Subcutaneous abdominal adipose tissue (tissue), 5 donors: ENCODE results near the gene FGF21.
"Not testable (repeated sequence)": the region's sequence is repeated elsewhere in the genome, so short reads cannot be mapped to it uniquely, and the experiment has no call there.

Experiments used
- H3K27ac ChIP-seq: one replicate; pipeline ENCODE4 v1.7.0; 2013; ENCODE audit warnings: low read depth, mild to moderate bottlenecking, inconsistent platforms, low read length, moderate library complexity
- H3K27me3 ChIP-seq, 5 donors: one replicate each; pipeline ENCODE4 v1.7.0; 2013; ENCODE audit warnings: low read length in 5 of 5, inconsistent platforms in 1 of 5; ENCODE audit not compliant: control insufficient read depth in 5 of 5, insufficient read depth in 4 of 5
- H3K36me3 ChIP-seq, 5 donors: one replicate each; pipeline ENCODE4 v1.7.0; 2013; ENCODE audit warnings: low read length in 5 of 5; ENCODE audit not compliant: control insufficient read depth in 5 of 5, insufficient read depth in 5 of 5
- H3K4me1 ChIP-seq, 5 donors: one replicate each; pipeline ENCODE4 v1.7.0; 2013; ENCODE audit warnings: low read length in 5 of 5, mild to moderate bottlenecking in 3 of 5, moderate library complexity in 1 of 5; ENCODE audit not compliant: control insufficient read depth in 5 of 5, insufficient read depth in 5 of 5
- H3K4me3 ChIP-seq, 5 donors: one replicate each; pipeline ENCODE4 v1.7.0; 2013; ENCODE audit warnings: low read length in 5 of 5, low read depth in 1 of 5
- H3K9ac ChIP-seq, 5 donors: one replicate each; pipeline ENCODE4 v1.7.0; 2013; ENCODE audit warnings: low read length in 5 of 5, mild to moderate bottlenecking in 4 of 5, moderate library complexity in 3 of 5
- H3K9me3 ChIP-seq, 5 donors: one replicate each; pipeline ENCODE4 v1.7.0; 2013; ENCODE audit warnings: low read length in 5 of 5; ENCODE audit not compliant: control insufficient read depth in 5 of 5
- donor health status: healthy.
- donor health status: healthy.
- donor health status: healthy.
- donor health status: healthy.
- donor health status: healthy.

Gene FGF21

GRCh38 chr19:48768171-48768753 lies 12.9 kb downstream of the FGF21 start:
- H3K4me1 ChIP-seq, H3K9ac ChIP-seq, H3K36me3 ChIP-seq, H3K4me3 ChIP-seq, H3K27ac ChIP-seq, H3K27me3 ChIP-seq, H3K9me3 ChIP-seq: not testable (repeated sequence)

GRCh38 chr19:48768994-48769713 lies 13.8 kb downstream of the FGF21 start:
- Histone ChIP-seq H3K27ac (no peak overlapping the region), H3K4me1 (peaks cover 0 to 7% (median 2%) of the 10 kb centered on the region in 5 donors)

GRCh38 chr19:48770266-48770665 lies 14.9 kb downstream of the FGF21 start:
- Histone ChIP-seq H3K9me3 (no peaks in the 10 kb centered on the region), H3K27me3 (peaks cover 0 to 2% (median 0%) of the 10 kb centered on the region in 5 donors), H3K9ac (no peak overlapping the region), H3K27ac (no peak overlapping the region), H3K4me1 (peaks cover 0 to 7% (median 2%) of the 10 kb centered on the region in 5 donors), H3K4me3 (no peak overlapping the region), H3K36me3 (no peaks in the 10 kb centered on the region)

More at GRCh38 chr19:48768994-48769713, 13.8 kb downstream of the FGF21 start:
- H3K4me3 ChIP-seq, result no peak overlapping the region
- no peak overlapping the region for H3K9ac ChIP-seq
- H3K36me3 ChIP-seq, result no peaks in the 10 kb centered on the region
- H3K27me3 ChIP-seq, result peaks cover 0 to 6% (median 0%) of the 10 kb centered on the region in 5 donors
- H3K9me3 ChIP-seq, result no peaks in the 10 kb centered on the region

- H3K4me1 ChIP-seq, result peaks cover 0 to 7% (median 2%) of the 10 kb centered on the region in 5 donors
- H3K27ac ChIP-seq, result no peak overlapping the region
- no peaks in the 10 kb centered on the region for H3K9me3 ChIP-seq
- no peaks in the 10 kb centered on the region for H3K36me3 ChIP-seq
- H3K9ac ChIP-seq, result no peak overlapping the region
- H3K4me3 ChIP-seq, result no peak overlapping the region
- peaks cover 0 to 2% (median 0%) of the 10 kb centered on the region in 5 donors for H3K27me3 ChIP-seq
Measured at GRCh38 chr19:48770734-48771472, 15.6 kb downstream of the FGF21 start.

GRCh38 chr19:48772503-48772953 lies 17.2 kb downstream of the FGF21 start:
- Histone ChIP-seq H3K9ac (no peak overlapping the region), H3K9me3 (no peaks in the 10 kb centered on the region), H3K36me3 (no peaks in the 10 kb centered on the region), H3K4me1 (peaks cover 0 to 7% (median 2%) of the 10 kb centered on the region in 5 donors), H3K27me3 (peaks cover 0 to 2% (median 0%) of the 10 kb centered on the region in 5 donors), H3K27ac (no peak overlapping the region), H3K4me3 (no peak overlapping the region)

GRCh38 chr19:48777139-48777538 lies 21.8 kb downstream of the FGF21 start:
- H3K27me3 ChIP-seq, result no peaks in the 10 kb centered on the region
- H3K4me3 ChIP-seq, result no peak overlapping the region
- no peaks in the 10 kb centered on the region for H3K36me3 ChIP-seq
- no peaks in the 10 kb centered on the region for H3K9me3 ChIP-seq
- H3K4me1 ChIP-seq, result peaks cover 3 to 22% (median 11%) of the 10 kb centered on the region in 5 donors
- H3K9ac ChIP-seq, result no peak overlapping the region
- H3K27ac ChIP-seq, result no peak overlapping the region

GRCh38 chr19:48777720-48778119 lies 22.4 kb downstream of the FGF21 start:
- Histone ChIP-seq H3K9me3 (no peaks in the 10 kb centered on the region), H3K4me1 (peaks cover 3 to 22% (median 9%) of the 10 kb centered on the region in 5 donors), H3K27me3 (no peaks in the 10 kb centered on the region), H3K4me3 (no peak overlapping the region), H3K27ac (no peak overlapping the region), H3K9ac (no peak overlapping the region), H3K36me3 (no peaks in the 10 kb centered on the region)

- Histone ChIP-seq H3K9ac (no peak overlapping the region), H3K27ac (no peak overlapping the region), H3K4me1 (peaks cover 3 to 22% (median 9%) of the 10 kb centered on the region in 5 donors), H3K36me3 (no peaks in the 10 kb centered on the region), H3K9me3 (no peaks in the 10 kb centered on the region), H3K4me3 (no peak overlapping the region), H3K27me3 (no peaks in the 10 kb centered on the region)
Measured at GRCh38 chr19:48779636-48780035, 24.3 kb downstream of the FGF21 start.

- Histone ChIP-seq H3K27me3 (no peaks in the 10 kb centered on the region), H3K9ac (no peak overlapping the region), H3K9me3 (no peaks in the 10 kb centered on the region), H3K27ac (peak overlapping the region; percentile 37), H3K36me3 (no peaks in the 10 kb centered on the region), H3K4me3 (no peak overlapping the region), H3K4me1 (peaks cover 3 to 22% (median 9%) of the 10 kb centered on the region in 5 donors)
Measured at GRCh38 chr19:48780631-48781391, 25.5 kb downstream of the FGF21 start.
